GM21423 (cell line): ENCODE results near the gene IRF2BP1.

Experiments used
- ATAC-seq: cut with Tn5 transposase; IDR thresholded peaks from one replicate; pipeline ENCODE4 v1.9.1; 2021; ENCODE audit warnings: mild to moderate bottlenecking, moderate library complexity; ENCODE audit not compliant: unreplicated experiment

IRF2BP1 gene

GRCh38 chr19:45885556-45886426 is at the start of gene IRF2BP1:
Gene IRF2BP1 (minus strand): TSS chr19:45886141. CDS start chr19:45885774, 367 bp downstream.
- peak; percentile 50 for ATAC-seq

GRCh38 chr19:45935267-45935666 is 49.3 kb upstream of the IRF2BP1 start:
- ATAC-seq: no peak

GRCh38 chr19:45934551-45935230 is 48.8 kb upstream of the IRF2BP1 start:
- no peak for ATAC-seq

- no peak for ATAC-seq
These were observed 47.8 kb upstream of the IRF2BP1 start for GRCh38 chr19:45933759-45934158.

- no peak for ATAC-seq
These were observed 45.1 kb upstream of the IRF2BP1 start for GRCh38 chr19:45931055-45931454.

- no peak for ATAC-seq
These were observed 43.3 kb upstream of the IRF2BP1 start for GRCh38 chr19:45929247-45929646.

GRCh38 chr19:45927565-45928261 is 41.8 kb upstream of the IRF2BP1 start:
- ATAC-seq: peak; percentile 81

- no peak for ATAC-seq
These were observed 39.0 kb upstream of the IRF2BP1 start for GRCh38 chr19:45924891-45925447.

- ATAC-seq: no peak
These were observed 36.3 kb upstream of the IRF2BP1 start for GRCh38 chr19:45922281-45922680.

GRCh38 chr19:45920458-45920857 is 34.5 kb upstream of the IRF2BP1 start:
- ATAC-seq: no peak

GRCh38 chr19:45919678-45920077 is 33.7 kb upstream of the IRF2BP1 start:
- no peak for ATAC-seq

GRCh38 chr19:45918721-45919120 is 32.8 kb upstream of the IRF2BP1 start:
- ATAC-seq: no peak

- ATAC-seq: no peak
These were observed 31.6 kb upstream of the IRF2BP1 start for GRCh38 chr19:45917421-45918091.

- no peak for ATAC-seq
These were observed 28.2 kb upstream of the IRF2BP1 start, which contains the start of gene NANOS2 for GRCh38 chr19:45913874-45914830. Gene NANOS2 (minus strand): TSS chr19:45914778. CDS start chr19:45914693, 85 bp downstream.

GRCh38 chr19:45911291-45911690 is 25.4 kb upstream of the IRF2BP1 start:
- ATAC-seq: no peak

GRCh38 chr19:45908956-45909355 is 23.0 kb upstream of the IRF2BP1 start:
- no peak for ATAC-seq

- ATAC-seq: no peak
These were observed 20.3 kb upstream of the IRF2BP1 start for GRCh38 chr19:45906221-45906620.

GRCh38 chr19:45905011-45905410 is 19.1 kb upstream of the IRF2BP1 start:
- no peak for ATAC-seq
